ENCODE measurements around the gene RASIP1.
"Not testable (repeated sequence)": the region's sequence is repeated elsewhere in the genome, so short reads cannot be mapped to it uniquely, and the experiment has no call there.

The RASIP1 gene, protein sequence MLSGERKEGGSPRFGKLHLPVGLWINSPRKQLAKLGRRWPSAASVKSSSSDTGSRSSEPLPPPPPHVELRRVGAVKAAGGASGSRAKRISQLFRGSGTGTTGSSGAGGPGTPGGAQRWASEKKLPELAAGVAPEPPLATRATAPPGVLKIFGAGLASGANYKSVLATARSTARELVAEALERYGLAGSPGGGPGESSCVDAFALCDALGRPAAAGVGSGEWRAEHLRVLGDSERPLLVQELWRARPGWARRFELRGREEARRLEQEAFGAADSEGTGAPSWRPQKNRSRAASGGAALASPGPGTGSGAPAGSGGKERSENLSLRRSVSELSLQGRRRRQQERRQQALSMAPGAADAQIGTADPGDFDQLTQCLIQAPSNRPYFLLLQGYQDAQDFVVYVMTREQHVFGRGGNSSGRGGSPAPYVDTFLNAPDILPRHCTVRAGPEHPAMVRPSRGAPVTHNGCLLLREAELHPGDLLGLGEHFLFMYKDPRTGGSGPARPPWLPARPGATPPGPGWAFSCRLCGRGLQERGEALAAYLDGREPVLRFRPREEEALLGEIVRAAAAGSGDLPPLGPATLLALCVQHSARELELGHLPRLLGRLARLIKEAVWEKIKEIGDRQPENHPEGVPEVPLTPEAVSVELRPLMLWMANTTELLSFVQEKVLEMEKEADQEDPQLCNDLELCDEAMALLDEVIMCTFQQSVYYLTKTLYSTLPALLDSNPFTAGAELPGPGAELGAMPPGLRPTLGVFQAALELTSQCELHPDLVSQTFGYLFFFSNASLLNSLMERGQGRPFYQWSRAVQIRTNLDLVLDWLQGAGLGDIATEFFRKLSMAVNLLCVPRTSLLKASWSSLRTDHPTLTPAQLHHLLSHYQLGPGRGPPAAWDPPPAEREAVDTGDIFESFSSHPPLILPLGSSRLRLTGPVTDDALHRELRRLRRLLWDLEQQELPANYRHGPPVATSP

DNA sequence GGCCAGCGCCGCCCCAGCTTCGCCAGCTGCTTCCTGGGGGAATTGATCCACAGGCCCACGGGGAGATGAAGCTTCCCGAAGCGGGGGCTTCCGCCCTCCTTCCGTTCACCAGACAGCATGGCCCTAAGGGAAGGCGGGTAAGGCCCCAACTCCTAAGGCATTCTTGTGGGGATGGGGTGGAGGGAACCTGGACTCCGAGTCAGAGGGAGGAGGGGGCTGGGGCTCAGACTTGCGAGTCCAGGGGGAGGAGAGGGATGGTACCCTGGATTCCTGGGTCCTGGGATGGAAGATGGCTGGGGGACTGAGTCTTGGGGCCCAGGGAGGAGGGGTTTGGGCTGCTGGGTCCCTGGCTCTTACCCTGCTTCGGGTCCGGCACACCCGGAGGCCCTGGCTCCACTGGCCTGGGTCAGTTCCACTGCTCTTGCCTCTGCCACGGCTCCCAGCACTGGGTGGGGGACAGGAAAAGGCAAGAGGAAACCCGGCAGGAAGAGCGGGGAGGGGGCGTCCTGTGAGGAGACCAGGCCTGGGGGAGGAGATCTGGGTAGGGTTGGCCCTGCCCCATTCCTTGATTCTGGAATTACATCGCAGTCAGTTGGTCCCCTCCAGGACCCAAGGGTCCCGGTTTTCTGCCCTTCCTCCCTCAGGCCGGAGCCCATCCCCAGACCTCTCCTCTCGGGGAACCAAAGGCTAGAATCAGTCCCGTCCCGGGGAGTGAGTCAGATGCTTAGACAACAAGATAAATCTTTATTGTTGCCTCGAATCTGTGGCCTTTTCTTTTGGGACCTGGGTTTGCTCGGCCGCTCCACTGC lies at the start of gene RASIP1:
TSS of gene RASIP1 (minus strand) at position 447 of the 809 bp plus-strand sequence. CDS start at position 119, 328 bp downstream.
- DNase-seq (ENCODE audit: low spot score): no peak

DNA sequence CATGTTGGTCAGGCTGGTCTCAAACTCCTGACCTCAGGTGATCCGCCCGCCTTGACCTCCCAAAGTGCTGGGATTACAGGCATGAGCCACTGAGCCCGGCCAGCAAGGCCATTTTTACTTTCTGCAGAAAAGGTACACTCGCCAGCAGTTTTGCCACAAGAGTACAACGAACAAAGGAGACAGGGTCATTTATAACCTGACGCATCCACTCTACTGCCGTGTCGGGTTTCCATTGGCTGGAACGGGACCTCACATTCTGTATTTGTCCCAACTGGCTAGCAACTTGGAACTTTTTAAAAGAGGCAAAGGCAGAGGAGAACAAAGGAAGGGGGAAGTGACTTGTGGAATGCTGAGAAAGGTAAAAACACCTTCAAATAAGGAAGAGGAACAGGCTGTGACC lies 46.9 kb upstream of the RASIP1 start:
- DNase-seq (ENCODE audit: low spot score): not testable (repeated sequence)

DNA sequence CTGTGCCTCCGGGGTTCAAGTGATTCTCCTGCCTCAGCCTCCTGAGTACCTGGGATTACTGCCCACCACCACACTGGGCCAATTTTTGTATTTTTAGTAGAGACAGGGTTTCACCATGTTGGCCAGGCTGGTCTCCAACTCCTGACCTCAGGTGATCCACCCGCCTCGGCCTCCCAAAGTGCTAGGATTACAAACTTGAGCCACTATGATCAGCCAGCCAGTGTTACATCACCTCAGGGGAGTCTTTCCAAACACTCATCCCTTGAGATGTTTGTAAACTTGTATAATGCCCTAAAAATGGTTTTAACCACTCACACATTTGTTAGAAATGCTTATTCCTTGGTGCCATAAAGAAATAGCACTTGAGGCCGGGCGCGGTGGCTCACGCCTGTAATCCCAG lies 46.0 kb upstream of the RASIP1 start:
- not testable (repeated sequence) for DNase-seq (ENCODE audit: low spot score)

DNA sequence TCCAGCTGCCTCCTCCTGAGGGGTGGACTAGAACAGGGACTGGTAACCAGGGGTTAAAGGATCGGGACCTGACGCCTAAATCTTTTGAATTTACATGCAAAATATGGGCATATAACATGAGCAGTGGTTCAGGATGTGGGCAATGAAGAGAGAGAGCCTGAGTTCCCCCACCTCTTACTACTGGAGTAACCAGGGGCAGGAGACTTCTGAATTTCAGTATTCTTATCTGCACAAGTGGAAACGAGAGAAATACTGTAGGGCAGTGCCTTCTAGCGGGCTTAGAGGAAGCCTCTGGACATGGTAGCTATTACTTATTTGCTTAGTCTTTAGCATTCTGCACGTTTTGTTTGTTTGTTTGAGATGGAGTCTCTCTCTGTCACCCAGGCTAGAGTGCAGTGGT lies 44.1 kb upstream of the RASIP1 start:
- no peak for DNase-seq (ENCODE audit: low spot score)

DNA sequence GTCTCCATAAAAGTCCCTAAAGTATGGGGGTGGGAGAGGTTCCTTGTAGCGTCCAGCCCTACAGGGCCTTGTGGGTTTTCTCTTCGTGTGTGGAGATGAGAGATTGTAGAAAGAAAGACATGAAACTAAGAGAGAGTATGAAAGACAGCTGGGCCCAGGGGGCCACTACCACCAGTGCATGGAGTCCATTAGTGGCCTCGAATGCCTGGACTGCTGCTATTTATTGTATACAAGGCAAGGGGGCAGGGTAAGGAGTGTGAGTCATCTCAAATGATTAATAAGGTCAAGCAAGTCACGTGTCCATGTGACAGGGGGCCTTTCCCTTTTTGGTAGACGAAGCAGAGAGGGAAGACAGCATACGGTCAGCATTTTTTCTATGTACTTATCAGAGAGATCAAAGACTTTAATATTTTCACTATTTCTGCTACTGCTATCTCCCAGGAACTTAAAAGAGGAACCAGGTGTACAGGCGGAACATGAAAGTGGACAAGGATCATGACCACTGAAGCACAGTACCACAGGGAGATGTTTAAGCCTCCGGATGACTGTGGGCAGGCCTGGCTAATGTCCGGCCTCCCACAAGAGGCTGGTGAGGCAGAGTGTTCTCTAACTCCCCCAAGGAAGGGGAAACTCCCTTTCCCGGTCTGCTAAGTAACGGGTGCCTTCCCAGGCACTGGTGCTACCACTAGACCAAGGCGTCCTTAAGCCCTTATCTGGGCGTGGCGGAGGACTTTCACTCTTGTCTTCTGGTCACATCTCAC lies 40.4 kb upstream of the RASIP1 start:
- no peak for DNase-seq (ENCODE audit: low spot score)

DNA sequence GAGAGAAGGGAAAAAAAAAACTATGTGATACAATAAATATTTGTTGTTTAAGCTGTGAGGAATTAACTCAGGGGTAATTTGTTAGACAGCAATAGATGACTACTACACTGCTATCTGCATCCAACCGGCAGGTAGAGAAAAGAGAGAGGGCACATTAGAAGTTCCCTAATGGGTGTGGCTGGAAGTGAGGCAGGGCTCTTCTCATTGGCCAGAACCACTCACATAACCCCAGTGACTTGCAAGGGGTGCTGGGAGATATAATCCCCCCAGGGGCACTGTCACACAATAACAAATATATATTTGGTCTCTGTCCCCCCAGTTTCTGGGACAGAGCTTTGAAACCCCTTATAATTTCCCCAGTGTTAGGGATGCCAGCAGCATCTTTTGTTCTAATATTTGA lies 39.2 kb upstream of the RASIP1 start:
- no peak for DNase-seq (ENCODE audit: low spot score)

DNA sequence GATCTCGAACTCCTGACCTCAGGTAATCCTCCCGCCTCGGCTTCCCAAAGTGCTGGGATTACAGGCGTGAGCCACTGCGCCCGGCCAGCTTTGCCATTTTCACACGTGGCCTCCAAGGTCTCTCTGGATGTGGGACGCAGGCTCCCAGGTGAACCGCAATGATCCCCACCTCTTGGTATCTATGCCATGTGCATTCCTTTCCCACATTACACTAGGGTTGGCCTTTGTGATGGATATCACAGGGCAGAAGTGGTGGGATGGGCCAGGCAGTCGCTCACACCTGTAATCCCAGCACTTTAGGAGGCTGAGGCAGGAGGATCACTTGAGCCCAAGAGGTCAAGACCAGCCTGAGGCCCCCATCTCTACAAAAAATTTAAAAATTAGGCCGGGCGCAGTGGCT lies 37.3 kb upstream of the RASIP1 start:
- DNase-seq (ENCODE audit: low spot score): no peak

DNA sequence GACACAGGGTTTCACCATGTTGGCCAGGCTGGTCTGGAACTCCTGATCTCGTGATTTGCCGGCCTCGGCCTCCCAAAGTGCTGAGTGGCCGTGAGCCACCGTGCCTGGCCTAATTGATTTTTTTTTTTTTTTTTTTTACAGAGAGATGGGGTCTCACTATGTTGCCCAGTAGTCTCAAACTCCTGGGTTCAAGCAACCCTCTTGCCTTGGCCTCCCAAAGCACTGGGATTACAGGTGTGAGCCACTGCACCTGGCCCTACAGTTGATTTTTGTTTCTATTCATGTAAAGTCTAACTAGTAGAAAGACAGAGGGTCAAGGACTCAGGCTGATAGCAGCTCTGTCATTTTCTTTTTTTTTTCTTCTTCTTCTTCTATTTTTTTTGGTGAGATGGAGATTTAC lies 36.7 kb upstream of the RASIP1 start:
- no peak for DNase-seq (ENCODE audit: low spot score)

DNA sequence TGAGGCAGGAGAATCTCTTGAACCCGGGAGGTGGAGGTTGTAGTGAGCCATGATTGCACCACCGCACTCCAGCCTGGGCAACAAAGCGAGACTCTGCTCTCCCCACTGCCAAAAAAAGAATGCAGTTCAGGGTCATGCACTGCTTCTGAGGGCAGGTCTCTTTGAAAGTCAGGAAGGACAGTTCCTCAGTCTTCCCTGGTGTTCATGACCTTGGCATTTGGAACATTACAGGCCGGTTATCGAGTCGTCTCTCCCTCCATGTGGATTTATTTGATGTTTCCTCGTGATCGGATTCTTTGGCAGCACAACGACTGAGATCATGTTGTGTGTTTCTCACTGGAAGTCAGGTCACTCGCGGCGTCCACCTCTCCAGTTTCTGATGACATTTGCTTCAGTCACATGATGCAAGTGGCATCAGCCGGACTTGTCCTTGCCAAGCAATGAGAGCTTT lies 32.1 kb upstream of the RASIP1 start:
- no peak for DNase-seq (ENCODE audit: low spot score)

DNA sequence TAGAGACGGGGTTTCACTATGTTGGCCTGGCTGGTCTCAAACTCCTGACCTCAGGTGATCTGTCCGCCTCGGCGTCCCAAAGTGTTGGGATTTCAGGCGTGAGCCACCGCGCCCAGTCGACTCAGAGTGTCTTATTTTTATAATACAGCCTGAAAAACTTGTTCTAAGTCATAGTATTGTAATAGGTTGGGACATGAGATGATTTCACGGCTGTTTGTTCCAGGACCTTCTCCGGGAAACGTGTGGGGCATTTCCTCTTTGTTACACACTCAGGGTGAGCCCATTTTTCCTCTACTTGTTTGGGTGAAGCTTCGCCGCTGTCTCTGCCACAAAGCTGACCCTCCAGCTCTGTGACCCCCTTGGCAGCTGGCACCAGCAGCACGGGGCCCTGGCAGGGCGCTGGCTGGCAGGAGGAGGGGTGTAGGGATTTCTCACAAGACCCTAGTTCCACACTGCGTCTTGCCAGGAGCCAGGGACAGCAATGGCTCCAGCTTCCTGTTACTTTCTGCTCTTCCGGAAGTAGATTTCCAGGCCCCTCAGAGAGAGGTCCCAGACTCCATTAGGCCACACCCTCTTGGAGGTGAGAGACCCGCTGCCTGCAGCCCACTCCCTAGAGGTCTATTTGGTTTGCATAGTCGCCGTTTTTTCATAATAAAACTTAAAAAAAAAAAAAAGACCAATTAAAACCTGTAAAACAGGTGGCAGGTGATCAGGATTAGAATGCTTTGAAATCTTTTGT lies 30.5 kb upstream of the RASIP1 start:
- no peak for DNase-seq (ENCODE audit: low spot score)

DNA sequence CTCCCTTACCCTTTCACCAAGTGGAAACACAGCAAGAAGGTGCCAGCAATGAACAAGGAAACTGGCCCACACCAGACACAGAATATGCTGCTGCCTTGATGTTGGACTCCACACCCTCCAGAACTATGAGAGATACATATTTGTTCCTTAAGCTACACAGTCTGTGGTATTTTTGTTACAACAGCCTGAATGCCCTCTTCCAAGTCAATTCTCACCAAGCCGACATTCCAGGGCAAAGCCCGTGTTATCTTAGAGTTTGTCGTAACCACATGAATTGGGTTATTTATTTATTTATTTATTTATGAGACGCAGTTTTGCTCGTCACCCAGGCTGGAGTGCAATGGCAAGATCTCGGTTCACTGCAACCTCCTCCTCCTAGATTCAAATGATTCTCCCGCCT lies 29.9 kb upstream of the RASIP1 start:
- DNase-seq (ENCODE audit: low spot score): no peak

DNA sequence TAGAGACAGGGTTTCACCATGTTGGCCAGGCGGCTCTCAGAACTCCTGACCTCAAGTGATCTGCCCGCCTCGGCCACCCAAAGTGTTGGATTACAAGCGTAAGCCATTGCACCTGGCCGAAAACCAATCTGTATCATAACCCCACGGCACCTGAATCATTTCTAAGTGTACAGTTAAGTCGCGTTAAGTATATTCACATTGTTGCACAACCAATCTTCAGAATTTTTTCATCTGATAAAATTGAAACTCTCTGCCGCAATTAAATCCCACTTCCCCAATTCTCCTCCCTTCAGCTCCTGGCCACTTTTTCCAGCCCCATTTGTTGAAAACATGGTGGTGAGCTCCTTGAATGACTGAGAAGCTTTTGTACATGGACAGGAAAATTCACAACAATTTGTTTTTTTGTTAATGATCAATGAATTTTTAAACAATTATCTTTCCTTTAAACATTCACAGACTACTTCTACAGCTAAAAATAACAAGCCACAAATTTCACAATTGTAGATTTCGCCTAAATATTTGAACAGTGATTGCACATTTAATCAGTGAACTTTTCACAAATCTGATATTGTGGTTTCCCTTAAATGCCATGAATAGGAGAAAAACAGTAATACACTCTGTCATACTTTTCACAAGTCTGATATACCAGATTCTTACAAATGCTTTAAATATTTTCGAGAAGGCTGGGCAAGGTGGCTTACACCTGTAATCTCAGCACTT lies 28.7 kb upstream of the RASIP1 start:
- DNase-seq (ENCODE audit: low spot score): no peak

DNA sequence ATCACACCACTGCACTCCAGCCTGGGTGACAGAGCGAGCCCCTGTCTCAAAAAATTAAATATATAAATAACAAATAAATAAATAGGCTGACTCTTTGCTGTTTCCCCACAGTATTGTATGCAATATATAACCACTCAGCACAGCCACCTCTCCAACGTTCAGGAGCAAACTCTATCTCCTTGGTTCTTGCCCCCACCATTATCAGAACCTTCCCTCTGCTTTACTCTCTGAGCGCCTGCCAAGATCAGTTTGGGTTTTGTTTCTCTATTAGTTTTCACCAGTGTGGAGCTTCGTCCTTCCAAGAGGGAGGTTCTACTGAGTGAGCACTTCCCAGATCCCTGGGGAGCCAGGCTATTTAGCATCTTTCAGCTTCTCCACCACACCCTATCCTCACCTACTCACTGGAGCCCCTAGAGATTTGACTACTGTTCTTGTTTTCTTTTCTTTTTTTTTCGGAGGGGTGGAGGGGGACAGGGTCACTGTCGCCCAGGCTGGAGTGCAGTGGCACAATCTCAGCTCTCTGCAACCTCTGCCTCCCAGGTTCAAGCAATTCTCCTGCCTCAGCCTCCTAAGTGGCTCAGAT lies 27.9 kb upstream of the RASIP1 start:
- not testable (repeated sequence) for DNase-seq (ENCODE audit: low spot score)

DNA sequence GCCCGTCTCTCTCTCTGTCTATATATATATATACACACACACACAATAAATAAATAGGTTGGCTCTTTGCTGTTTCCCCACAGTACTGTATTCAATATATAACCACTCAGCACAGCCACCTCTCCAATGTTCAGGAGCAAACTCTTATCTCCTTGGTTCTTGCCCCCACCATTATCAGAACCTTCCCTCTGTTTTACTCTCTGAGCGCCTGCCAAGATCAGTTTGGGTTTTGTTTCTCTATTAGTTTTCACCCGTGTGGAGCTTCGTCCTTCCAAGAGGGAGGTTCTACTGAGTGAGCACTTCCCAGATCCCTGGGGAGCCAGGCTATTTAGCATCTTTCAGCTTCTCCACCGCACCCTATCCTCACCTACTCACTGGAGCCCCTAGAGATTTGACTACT lies 25.4 kb upstream of the RASIP1 start:
- not testable (repeated sequence) for DNase-seq (ENCODE audit: low spot score)

DNA sequence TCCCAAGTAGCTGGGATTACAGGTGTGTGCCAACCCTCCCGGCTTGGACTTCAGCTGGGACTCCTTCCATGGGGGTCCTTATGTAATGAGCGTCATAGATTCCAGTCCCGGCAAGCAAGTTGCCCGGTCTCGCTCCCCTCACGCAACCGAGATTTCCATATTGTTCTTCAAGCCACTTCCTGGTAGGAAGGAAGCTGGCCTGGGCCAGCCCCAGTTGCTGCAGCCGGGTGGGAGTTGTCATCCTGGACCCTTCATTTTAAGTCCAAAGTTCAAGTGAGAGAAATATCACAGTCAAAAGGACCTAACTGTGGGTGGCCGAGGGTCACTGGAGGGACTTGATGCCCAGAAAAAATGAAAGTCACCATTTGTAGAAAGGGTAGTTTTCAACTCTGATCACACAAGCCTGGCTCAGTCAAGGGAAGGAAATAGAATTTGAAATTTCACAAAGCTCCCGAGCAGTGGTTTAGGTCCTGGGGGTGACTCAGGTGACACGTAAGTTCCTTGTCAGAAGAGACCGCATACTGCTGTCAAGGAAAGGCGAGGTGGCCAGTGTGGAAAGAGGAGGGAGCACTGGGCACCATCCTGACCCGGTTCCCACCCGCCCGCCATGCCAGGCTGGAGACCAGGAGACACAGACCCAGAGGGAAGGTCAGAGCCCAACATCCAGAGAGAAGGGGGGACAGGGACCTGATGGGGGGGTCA lies 20.2 kb upstream of the RASIP1 start:
- no peak for DNase-seq (ENCODE audit: low spot score)

DNA sequence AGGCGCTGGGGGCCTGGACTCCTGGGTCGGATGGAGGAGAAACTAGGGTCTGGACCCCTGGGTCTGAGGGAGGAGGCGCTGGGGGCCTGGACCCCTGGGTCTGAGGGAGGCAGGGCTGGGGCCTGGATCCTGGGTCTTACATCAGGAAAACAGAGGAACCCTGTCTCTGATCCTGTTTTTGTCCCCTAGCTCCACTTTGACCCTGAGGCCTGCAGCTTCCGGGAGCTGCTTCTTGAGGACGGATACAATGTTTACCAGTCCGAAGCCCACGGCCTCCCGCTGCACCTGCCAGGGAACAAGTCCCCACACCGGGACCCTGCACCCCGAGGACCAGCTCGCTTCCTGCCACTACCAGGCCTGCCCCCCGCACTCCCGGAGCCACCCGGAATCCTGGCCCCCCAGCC lies 17.3 kb upstream of the RASIP1 start:
- no peak for DNase-seq (ENCODE audit: low spot score)

DNA sequence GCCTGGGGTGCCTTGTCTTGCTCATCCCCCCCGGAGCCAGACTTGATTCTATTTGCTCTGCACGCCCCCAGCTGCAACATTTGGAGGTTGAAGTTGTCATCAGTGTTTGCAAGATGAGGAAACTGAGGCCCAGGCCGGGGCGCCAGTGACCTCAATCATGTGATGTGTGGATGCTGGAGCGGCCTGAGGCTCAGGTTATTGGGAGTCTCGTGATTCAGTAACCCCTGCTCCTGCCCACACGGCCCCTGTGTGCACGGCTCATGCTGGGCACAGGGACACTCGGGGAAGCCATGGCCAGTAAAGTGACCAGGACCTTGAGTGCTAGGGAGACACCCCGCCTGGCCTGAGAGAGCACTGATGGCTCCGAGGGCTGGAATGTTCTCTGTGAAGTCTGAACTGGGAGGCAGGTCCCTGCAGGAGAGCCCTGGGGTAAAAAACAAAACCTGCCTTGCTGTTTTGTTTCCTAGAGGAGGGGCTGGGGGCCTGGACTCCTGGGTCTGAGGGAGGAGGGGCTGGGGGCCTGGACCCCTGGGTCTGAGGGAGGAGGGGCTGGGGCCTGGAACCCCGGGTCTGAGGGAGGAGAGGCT lies 16.8 kb upstream of the RASIP1 start:
- DNase-seq (ENCODE audit: low spot score): no peak

DNA sequence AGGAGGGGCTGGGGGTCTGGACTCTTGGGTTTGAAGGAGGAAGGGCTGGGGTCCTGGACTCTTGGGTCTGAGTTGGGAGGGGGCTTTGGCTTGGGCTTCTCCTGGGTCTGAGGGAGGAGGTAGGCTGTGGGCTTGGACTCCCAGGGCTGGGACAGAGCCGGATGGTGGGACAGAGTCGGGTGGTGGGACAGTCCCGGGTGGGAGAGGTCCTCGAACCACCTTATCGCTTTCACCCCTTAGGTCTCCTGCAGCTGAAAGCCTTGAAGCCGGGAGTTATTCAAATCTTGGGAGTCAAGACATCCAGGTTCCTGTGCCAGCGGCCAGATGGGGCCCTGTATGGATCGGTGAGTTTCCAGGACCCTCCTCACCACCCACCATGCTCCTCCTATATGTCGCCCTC lies 16.3 kb upstream of the RASIP1 start:
- no peak for DNase-seq (ENCODE audit: low spot score)
